ENCODE results near the gene COX19.

Gene COX19

DNA sequence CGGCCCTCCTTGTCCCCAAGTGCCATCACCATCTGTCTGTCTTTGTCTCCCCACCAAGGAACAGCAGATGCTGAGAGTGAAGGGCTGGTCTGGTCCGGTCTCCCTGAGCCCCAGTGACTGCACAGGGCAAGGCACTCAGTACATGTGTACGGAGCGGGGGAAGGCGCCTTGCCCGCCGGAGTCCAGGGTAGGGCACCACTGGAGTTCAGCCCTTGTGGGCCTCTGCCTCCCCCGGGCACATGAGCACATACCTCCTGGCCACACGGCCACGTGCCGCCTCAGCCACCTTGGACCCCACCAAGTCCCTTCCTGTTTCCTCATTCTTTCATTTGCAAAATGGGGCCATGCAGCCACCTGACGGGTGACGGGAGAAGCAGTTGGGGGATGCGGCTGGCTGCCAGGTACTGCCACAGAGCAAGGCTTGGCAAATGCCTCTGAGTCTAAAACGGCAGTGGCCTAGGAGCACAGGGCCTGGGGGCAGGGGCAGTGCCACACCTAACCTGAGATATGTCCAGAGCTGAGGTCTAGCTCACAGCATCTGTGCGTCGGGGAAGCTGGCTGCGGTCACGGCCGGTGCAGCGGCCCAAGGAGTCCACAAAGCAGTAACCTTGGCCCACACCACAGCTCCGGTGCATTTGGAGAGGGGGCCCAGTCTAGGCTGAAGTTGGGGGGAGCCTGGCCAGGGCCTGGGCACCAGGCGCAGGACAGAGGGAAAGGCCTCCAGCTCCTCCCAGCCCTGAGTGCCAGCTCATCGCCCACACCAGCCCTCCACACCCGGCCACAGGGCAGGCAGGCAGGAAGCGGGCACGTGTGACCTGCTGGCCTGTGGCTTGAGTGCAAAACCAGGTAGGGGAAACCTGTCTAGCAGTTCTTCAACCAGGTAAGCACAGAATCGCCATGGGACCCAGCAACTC, 26.1 kb downstream of the COX19 start:
- DNase-seq, result peak; percentile 5
- Histone ChIP-seq H3K4me3 (ENCODE audit: low read depth, low read length) (no peak overlapping the region), H3K27me3 (no peaks in the 10 kb centered on the region; the same call in 1 of the 2 replicates), H3K9me3 (no peaks in the 10 kb centered on the region; the same call in 1 of the 2 replicates), H3K4me1 (no peaks in the 10 kb centered on the region), H3K36me3 (no peaks in the 10 kb centered on the region)
- TF ChIP-seq CTCF (IDR thresholded peaks at IDR 0.05; ENCODE audit: low read depth, low read length), result no peak

DNA sequence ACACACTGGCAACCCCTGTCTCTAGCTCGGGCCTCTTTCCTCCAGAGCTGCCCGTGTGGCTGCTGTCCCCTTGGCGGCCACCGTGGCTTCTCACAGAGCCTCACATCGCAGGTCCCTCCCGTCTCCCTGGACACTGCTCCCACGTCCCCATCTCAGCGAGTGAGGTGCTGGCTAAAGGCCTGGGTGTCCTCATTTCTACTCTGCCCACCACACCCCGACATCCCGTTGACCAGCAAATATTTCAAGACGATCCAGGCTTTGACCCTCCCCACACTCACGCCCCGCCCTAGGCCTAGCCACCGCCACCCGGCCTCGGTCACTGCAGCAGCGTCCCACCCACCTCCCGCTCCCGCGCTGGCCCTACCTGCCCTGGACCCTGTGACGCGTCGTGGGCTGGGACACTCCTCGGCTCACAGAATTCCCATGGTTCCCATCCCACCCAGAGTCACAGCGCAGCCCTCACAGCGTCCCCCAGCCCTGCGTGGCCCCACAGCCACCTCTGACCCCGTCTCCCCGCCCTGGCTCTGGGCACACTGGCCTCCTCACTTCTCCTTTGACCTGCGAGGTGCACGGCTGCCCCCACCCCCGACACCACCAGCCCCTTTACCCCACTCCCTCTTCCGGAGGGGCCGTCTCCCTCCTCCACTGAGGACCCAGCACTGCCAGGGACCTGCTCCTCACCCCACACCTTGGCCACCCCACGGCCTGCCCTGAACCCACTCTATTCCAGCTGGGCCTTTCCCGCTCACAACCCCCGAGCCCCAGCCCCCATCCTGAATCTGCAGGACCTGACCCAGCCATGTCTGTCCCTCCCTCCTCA, 27.7 kb downstream of the COX19 start:
- Histone ChIP-seq H3K4me3 (ENCODE audit: low read depth, low read length) (no peak overlapping the region), H3K4me1 (no peaks in the 10 kb centered on the region), H3K36me3 (no peaks in the 10 kb centered on the region), H3K9me3 (no peaks in the 10 kb centered on the region; the same call in 1 of the 2 replicates), H3K27me3 (no peaks in the 10 kb centered on the region)
- TF ChIP-seq CTCF (IDR thresholded peaks at IDR 0.05; ENCODE audit: low read depth, low read length), result no peak
- DNase-seq, result peak; percentile 12

DNA sequence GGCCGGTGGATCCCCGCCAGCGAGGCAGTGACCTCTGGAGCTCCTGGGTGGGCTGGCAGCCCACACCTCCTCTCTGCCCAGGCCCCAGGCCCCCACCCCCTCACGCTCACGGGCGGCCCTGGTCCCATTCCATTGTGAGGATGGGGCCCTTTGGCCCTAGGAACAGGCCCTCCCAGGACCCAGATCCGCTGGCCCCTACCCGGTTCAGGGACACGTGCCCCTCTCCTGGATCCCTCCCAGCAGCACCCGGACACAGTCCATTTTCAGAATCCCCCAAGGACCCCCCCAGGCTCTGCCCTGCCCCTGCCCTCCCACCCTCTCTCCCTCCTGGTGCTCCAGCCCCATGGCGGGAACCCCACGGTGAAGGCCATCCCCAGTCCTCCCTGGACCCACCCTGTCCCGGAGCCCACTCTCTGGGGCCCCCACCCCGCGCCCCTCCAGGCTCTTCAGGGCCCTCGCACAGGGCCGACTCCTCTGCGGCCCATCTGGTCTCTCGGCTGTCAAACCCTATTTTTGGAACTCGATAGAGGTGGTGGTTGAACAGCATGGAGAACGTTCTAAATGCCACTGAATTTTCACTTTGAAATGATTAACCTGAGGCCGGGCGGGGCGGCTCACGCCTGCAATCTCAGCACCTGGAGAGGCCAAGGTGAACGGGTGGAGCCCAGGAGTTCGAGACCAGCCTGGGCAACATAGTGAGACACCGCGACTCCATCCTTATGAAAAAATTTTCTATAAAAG, 28.9 kb downstream of the COX19 start:
- no peaks in the 10 kb centered on the region for H3K4me1 ChIP-seq
- no peak overlapping the region for H3K4me3 ChIP-seq (ENCODE audit: low read depth, low read length)
- no peaks in the 10 kb centered on the region for H3K27me3 ChIP-seq
- no peaks in the 10 kb centered on the region; the same call in 1 of the 2 replicates for H3K9me3 ChIP-seq
- TF ChIP-seq CTCF (IDR thresholded peaks at IDR 0.05; ENCODE audit: low read depth, low read length), result no peak
- no peaks in the 10 kb centered on the region for H3K36me3 ChIP-seq
- peak; percentile 5 for DNase-seq

GRCh38 chr7:945556-946255, 29.6 kb downstream of the COX19 start:
- no peaks in the 10 kb centered on the region for H3K27me3 ChIP-seq
- no peak for DNase-seq
- no peaks in the 10 kb centered on the region for H3K36me3 ChIP-seq
- no peaks in the 10 kb centered on the region for H3K4me1 ChIP-seq
- TF ChIP-seq CTCF (IDR thresholded peaks at IDR 0.05; ENCODE audit: low read depth, low read length), result no peak
- no peaks in the 10 kb centered on the region; the same call in 1 of the 2 replicates for H3K9me3 ChIP-seq
- H3K4me3 ChIP-seq (ENCODE audit: low read depth, low read length), result no peak overlapping the region

DNA sequence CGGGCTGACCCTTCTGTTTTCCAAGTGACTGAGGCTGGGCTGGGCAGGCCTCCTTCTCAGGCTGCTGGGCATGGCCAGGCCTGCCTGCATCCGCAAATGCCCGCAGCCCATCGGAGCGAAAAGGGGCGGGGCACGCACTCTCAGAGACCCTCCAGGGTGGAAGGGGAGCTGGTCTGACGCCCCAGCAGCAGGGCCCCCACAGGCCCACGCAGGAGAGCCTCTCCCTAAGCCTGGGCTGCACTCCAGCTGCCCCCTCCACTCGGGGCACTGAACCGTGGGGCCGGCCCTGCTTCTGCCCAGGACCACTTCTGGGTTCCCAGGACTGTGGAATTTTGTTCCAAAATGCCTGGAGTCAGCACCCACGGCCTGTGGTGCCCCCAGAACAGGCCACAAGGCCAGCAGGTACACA, 30.2 kb downstream of the COX19 start:
- no peaks in the 10 kb centered on the region; the same call in 1 of the 2 replicates for H3K9me3 ChIP-seq
- DNase-seq, result peak; percentile 4
- no peak for TF ChIP-seq CTCF (IDR thresholded peaks at IDR 0.05; ENCODE audit: low read depth, low read length)
- no peak overlapping the region for H3K4me3 ChIP-seq (ENCODE audit: low read depth, low read length)
- H3K36me3 ChIP-seq, result no peaks in the 10 kb centered on the region
- no peaks in the 10 kb centered on the region for H3K27me3 ChIP-seq
- H3K4me1 ChIP-seq, result no peaks in the 10 kb centered on the region
